ENCODE data around the gene SLC25A47. TPM values are rescaled to one million over a fixed set of nuclear protein-coding genes. Genes with fewer than 3 reads are reported as not detected.
A peak's percentile ranks its signal among the peaks of the same experiment; 100 is the strongest.

The SLC25A47 gene
- total RNA-seq, 2 experiments from 2014 or later, result not detected

- Mint-ChIP-seq H3K36me3 (ENCODE audit: low read depth) (no peaks in the 10 kb centered on the region), H3K27ac (peak overlapping the region; percentile 63), H3K27me3 (no peaks in the 10 kb centered on the region), H3K4me3 (peak overlapping the region; percentile 50), H3K9me3 (ENCODE audit: low read depth) (no peaks in the 10 kb centered on the region), H3K4me1 (peaks cover 7% of the 10 kb centered on the region)
- POLR2A ChIA-PET, result no interaction called here
- intact Hi-C loops (cut with DNase I, micrococcal nuclease), result loop anchor here in 1 of 2 experiments (1.0 kb wide), 1 partner anchor 33 kb away; no protein-coding TSS in a partner anchor
- ATAC-seq, result peak; percentile 98
- CTCF ChIA-PET, result interaction anchor here (0.9 kb wide), 1 partner anchor 24 kb away, joined by 3 read pairs; no protein-coding TSS in a partner anchor
- DNase-seq, result peak; percentile 85
Observed at GRCh38 chr14:100317912-100318808, 5.0 kb upstream of the SLC25A47 start.

GRCh38 chr14:100320157-100320856, 2.8 kb upstream of the SLC25A47 start:
- ATAC-seq (no peak), DNase-seq (no peak)
- H3K36me3 Mint-ChIP-seq (ENCODE audit: low read depth), result no peaks in the 10 kb centered on the region
- CTCF ChIA-PET, result no interaction called here
- peaks cover 4% of the 10 kb centered on the region for H3K4me1 Mint-ChIP-seq
- no peaks in the 10 kb centered on the region for H3K27me3 Mint-ChIP-seq
- intact Hi-C loops (cut with DNase I, micrococcal nuclease), result no loop called here
- POLR2A ChIA-PET, result no interaction called here
- no peak overlapping the region for H3K4me3 Mint-ChIP-seq
- no peak overlapping the region for H3K27ac Mint-ChIP-seq
- no peaks in the 10 kb centered on the region for H3K9me3 Mint-ChIP-seq (ENCODE audit: low read depth)

DNA sequence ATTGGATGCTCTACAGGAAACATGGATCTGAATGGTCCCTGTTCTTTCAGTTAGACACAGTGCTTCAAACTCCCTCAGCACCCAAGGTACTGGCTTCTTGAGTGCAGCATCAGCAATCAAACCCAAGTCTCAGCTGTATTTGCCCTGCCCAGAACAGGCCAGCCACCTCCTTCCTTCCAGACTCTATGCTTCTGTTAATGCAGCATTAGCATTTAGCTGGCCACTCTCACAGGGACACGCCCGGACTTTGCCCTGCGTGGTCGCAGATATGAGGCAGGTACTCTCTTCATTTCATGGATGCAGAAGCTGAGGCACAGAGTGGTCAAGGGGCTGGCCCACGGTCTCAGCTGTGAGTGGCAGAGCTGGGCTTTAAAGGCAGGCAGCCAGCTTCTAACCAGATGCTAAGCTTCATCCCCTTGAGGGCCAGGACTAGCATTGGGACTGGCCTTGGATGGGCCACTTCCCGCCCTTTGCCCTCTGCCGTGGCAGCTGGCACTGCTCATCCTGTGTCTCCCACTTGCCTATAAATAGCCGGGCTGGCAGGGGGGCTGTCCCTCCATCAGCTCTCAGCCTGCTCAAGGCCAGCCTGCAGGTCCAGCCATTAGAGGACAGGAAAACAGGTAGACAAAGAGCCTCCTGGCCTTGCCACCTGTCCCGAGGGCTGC, 1.5 kb upstream of the SLC25A47 start:
- Mint-ChIP-seq H3K27ac (no peak overlapping the region), H3K4me1 (peaks cover 4% of the 10 kb centered on the region), H3K9me3 (ENCODE audit: low read depth) (no peaks in the 10 kb centered on the region), H3K4me3 (no peak overlapping the region), H3K27me3 (no peaks in the 10 kb centered on the region), H3K36me3 (ENCODE audit: low read depth) (no peaks in the 10 kb centered on the region)
- ChIA-PET POLR2A (interaction anchor here (0.5 kb wide), 1 partner anchor 39 kb away, joined by 3 read pairs; no protein-coding TSS in a partner anchor), CTCF (interaction anchor here (0.5 to 0.9 kb wide), 5 partner anchors 22 to 332 kb away, joined by 3 to 4 read pairs (median 3); no protein-coding TSS in a partner anchor)
- DNase-seq, result no peak
- no peak for ATAC-seq
- intact Hi-C loops (cut with DNase I, micrococcal nuclease), result no loop called here

DNA sequence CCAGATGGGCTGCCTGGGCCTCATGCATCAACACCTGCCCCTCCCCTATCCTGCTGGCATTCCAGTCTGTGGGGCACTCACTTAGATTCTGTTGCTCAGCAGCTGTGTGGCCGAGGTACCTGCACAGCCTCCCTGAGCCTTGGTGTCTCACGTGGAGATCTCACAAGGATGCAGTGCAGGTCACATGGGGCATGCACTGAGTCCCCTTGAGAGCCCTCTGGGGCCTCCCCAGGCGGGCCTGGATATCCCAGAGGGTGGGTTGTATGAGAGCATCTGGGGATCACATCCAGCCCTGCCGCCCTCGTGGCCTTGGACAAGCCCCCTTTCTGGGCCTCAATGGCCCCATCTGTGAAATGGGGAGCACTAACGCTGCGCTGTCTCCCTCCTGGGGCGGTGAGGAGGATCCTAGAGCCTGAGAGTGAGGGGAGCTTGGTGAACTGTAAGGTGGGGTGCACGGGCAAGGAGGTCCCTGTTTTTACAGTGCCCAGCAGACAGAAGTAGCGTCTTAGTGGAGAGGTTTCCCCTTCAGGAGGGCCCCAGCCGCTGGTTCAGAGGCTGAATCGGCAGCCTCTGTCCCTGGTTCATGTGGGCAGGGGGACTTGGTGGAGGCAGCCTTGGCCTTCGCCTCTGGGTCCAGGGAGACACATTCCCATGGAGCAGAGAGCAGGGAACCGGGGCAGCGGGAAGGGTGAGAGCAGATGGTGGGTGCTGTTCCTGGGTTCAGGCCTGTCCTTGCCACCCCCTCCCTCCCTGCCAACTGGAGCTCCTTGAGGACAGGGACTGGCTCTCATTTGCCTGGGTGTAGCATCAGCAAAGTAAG, 791 bp upstream of the SLC25A47 start:
- POLR2A ChIA-PET, result no interaction called here
- ATAC-seq, result no peak

GRCh38 chr14:100323942-100324307, 786 bp downstream of the SLC25A47 start:
- ATAC-seq (no peak), DNase-seq (no peak)
- no peaks in the 10 kb centered on the region for H3K4me1 Mint-ChIP-seq
- ChIA-PET CTCF (interaction anchor here (0.6 to 1.0 kb wide), 2 partner anchors 12 to 34 kb away, joined by 3 to 5 read pairs; no protein-coding TSS in a partner anchor), POLR2A (no interaction called here)
- H3K27ac Mint-ChIP-seq, result no peak overlapping the region
- intact Hi-C loops (cut with DNase I, micrococcal nuclease), result no loop called here
- no peaks in the 10 kb centered on the region for H3K27me3 Mint-ChIP-seq
- H3K9me3 Mint-ChIP-seq (ENCODE audit: low read depth), result no peaks in the 10 kb centered on the region
- no peaks in the 10 kb centered on the region for H3K36me3 Mint-ChIP-seq (ENCODE audit: low read depth)
- no peak overlapping the region for H3K4me3 Mint-ChIP-seq

More for the DNA sequence above, 791 bp upstream of the SLC25A47 start:
- H3K27me3 Mint-ChIP-seq, result no peaks in the 10 kb centered on the region
- H3K27ac Mint-ChIP-seq, result no peak overlapping the region
- DNase-seq, result no peak
- H3K4me1 Mint-ChIP-seq, result peaks cover 4% of the 10 kb centered on the region
- H3K9me3 Mint-ChIP-seq (ENCODE audit: low read depth), result no peaks in the 10 kb centered on the region
- intact Hi-C loops (cut with DNase I, micrococcal nuclease), result no loop called here
- H3K4me3 Mint-ChIP-seq, result no peak overlapping the region
- H3K36me3 Mint-ChIP-seq (ENCODE audit: low read depth), result no peaks in the 10 kb centered on the region
- CTCF ChIA-PET, result interaction anchor here (0.5 to 0.9 kb wide), 3 partner anchors 50 to 64 kb away, joined by 3 read pairs; no protein-coding TSS in a partner anchor

DNA sequence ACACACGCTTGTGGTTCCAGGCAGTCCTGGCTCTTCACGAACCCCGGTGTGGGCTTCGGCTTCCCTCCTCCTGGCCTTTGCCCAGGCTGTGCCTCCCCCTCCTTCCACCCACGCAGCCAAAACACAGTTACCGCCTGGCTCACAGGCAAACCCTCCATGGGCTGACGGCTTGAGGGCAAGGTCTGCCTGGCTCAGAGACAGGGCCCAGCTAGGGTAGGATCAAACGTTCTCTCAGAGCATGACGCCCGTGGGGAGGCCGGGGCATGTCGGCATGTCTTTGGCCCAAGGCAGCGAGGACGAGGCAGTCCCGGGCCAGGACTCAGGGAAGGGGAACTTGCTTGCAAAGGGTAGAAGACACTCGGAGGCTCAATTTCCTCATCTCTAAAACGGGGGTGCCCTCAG, 2.1 kb downstream of the SLC25A47 start:
- Mint-ChIP-seq H3K27ac (no peak overlapping the region), H3K27me3 (no peaks in the 10 kb centered on the region), H3K36me3 (ENCODE audit: low read depth) (no peaks in the 10 kb centered on the region), H3K9me3 (ENCODE audit: low read depth) (no peaks in the 10 kb centered on the region), H3K4me3 (no peak overlapping the region), H3K4me1 (no peaks in the 10 kb centered on the region)
- intact Hi-C loops (cut with DNase I, micrococcal nuclease), result no loop called here
- ChIA-PET CTCF (no interaction called here), POLR2A (no interaction called here)
- ATAC-seq (no peak), DNase-seq (no peak)

- ChIA-PET CTCF (no interaction called here), POLR2A (no interaction called here)
- Mint-ChIP-seq H3K36me3 (ENCODE audit: low read depth) (no peaks in the 10 kb centered on the region), H3K27ac (no peak overlapping the region), H3K4me3 (no peak overlapping the region), H3K4me1 (no peaks in the 10 kb centered on the region), H3K9me3 (ENCODE audit: low read depth) (no peaks in the 10 kb centered on the region), H3K27me3 (no peaks in the 10 kb centered on the region)
- intact Hi-C loops (cut with DNase I, micrococcal nuclease), result no loop called here
- ATAC-seq (no peak), DNase-seq (no peak)
Observed at GRCh38 chr14:100325958-100326357, 2.8 kb downstream of the SLC25A47 start.

DNA sequence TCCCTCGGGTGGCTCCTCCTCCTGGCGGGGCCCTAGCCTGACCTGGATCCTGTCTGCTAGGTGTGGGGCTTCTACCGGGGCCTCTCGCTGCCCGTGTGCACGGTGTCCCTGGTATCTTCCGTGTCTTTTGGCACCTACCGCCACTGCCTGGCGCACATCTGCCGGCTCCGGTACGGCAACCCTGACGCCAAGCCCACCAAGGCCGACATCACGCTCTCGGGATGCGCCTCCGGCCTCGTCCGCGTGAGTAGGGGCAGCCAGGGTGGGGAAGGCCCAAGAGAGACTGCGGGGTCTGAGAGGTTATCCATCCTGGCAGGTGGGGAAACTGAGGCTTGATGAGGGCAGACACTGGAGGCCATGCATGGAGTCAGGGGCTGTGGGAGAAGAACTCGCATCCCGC, 4.0 kb downstream of the SLC25A47 start:
- DNase-seq (no peak), ATAC-seq (no peak)
- no peaks in the 10 kb centered on the region for H3K9me3 Mint-ChIP-seq (ENCODE audit: low read depth)
- no peak overlapping the region for H3K27ac Mint-ChIP-seq
- H3K36me3 Mint-ChIP-seq (ENCODE audit: low read depth), result peaks cover 4% of the 10 kb centered on the region
- no peaks in the 10 kb centered on the region for H3K27me3 Mint-ChIP-seq
- intact Hi-C loops (cut with DNase I, micrococcal nuclease), result no loop called here
- no peak overlapping the region for H3K4me3 Mint-ChIP-seq
- no peaks in the 10 kb centered on the region for H3K4me1 Mint-ChIP-seq
- ChIA-PET CTCF (no interaction called here), POLR2A (no interaction called here)

GRCh38 chr14:100328495-100329163, 5.5 kb downstream of the SLC25A47 start:
- intact Hi-C loops (cut with DNase I, micrococcal nuclease), result no loop called here
- Mint-ChIP-seq H3K9me3 (ENCODE audit: low read depth) (no peaks in the 10 kb centered on the region), H3K27ac (no peak overlapping the region), H3K4me1 (no peaks in the 10 kb centered on the region), H3K4me3 (no peak overlapping the region), H3K36me3 (ENCODE audit: low read depth) (peaks cover 4% of the 10 kb centered on the region), H3K27me3 (no peaks in the 10 kb centered on the region)
- ATAC-seq, result no peak
- ChIA-PET CTCF (no interaction called here), POLR2A (no interaction called here)
- DNase-seq, result no peak

DNA sequence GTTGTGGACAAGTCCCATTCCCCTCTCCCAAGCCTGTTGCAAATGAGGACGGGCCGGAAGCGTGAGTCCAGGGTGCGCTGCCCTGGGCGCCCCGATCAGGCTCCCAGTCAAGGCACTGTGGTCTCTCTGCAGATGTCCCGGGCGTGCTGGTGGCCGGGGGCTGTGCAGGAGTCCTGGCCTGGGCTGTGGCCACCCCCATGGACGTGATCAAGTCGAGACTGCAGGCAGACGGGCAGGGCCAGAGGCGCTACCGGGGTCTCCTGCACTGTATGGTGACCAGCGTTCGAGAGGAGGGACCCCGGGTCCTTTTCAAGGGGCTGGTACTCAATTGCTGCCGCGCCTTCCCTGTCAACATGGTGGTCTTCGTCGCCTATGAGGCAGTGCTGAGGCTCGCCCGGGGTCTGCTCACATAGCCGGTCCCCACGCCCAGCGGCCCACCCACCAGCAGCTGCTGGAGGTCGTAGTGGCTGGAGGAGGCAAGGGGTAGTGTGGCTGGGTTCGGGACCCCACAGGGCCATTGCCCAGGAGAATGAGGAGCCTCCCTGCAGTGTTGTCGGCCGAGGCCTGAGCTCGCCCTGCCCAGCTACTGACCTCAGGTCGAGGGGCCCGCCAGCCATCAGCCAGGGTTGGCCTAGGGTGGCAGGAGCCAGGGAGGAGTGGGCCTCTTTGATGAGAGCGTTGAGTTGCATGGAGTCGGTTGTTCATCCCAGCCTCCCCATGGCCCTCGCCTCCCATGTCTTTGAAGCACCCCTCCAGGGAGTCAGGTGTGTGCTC, 6.3 kb downstream of the SLC25A47 start:
- Mint-ChIP-seq H3K4me1 (no peaks in the 10 kb centered on the region), H3K27me3 (no peaks in the 10 kb centered on the region), H3K36me3 (ENCODE audit: low read depth) (peaks cover 12% of the 10 kb centered on the region), H3K9me3 (ENCODE audit: low read depth) (no peaks in the 10 kb centered on the region), H3K4me3 (no peak overlapping the region), H3K27ac (no peak overlapping the region)
- ChIA-PET CTCF (no interaction called here), POLR2A (no interaction called here)
- ATAC-seq (no peak), DNase-seq (no peak)
- intact Hi-C loops (cut with DNase I, micrococcal nuclease), result no loop called here

Measured in activated CD4-positive, alpha-beta T cell treated with anti-CD3 and anti-CD28 coated beads for 36 hours (primary cell).